HTERT RPE-1 (cell line): Measurements from ENCODE around the gene APBB1.

Source experiments
- in situ Hi-C: fragments of 300-500 bp; cut with MboI; formaldehyde crosslinking; loops from 4 replicates; pipeline ENCODE4 v1.14.3; 2020; ENCODE audit warnings: low sequenced_read_pairs

APBB1 gene

DNA sequence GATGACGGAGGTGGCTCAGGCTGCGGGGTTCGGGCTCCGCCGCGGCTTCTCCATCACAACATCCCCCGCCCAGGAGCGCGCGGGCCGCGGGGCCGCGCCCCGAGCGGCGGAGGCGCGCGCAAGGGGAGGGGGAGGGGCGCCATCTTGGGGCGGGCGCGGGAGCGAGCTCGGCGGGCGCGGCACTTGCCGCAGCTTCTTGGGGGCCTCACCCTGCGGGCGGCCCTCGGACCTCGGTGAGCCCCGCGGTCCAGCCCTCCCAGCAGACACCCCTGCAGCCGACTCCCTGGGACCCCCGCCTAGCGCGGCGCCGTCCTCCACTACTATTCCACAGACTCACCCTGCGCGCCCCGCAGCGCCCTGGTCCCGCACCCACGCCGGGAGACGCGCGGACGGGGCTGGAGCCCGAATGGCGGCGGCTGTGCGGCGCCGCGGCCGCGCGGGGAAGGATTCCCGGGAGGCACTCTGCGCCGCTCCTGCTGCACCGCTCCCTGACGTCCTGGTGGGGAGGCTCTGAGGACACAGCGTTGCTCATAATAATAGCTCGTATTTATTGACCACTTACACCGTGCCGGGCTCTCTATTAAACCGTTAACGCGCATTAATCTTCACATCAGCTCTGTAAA lies at the start of gene APBB1:
Gene APBB1, minus strand, starts transcription at position 86 of the 623 bp plus-strand sequence. CDS start 7,747 bp downstream, outside the sequence.
- in situ Hi-C loops: no loop called here

DNA sequence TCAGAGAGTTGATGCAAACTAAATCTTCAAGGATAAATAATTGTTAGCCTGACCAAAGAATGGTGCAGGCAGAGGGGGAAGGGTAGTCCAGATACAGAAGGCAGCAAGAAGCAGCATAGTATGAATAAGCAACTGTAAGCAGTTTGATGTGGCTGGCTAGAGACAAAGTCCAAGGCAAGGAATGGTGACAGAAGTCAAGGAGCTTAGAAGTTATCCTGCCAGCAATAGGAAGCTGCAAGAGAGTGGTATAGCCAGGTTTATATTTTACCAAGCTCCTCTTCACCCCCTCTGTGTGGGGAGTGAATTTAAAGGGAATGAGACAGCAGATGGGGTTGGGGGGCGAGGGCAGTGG lies 40.2 kb upstream of the APBB1 start:
- in situ Hi-C loops: no loop called here

DNA sequence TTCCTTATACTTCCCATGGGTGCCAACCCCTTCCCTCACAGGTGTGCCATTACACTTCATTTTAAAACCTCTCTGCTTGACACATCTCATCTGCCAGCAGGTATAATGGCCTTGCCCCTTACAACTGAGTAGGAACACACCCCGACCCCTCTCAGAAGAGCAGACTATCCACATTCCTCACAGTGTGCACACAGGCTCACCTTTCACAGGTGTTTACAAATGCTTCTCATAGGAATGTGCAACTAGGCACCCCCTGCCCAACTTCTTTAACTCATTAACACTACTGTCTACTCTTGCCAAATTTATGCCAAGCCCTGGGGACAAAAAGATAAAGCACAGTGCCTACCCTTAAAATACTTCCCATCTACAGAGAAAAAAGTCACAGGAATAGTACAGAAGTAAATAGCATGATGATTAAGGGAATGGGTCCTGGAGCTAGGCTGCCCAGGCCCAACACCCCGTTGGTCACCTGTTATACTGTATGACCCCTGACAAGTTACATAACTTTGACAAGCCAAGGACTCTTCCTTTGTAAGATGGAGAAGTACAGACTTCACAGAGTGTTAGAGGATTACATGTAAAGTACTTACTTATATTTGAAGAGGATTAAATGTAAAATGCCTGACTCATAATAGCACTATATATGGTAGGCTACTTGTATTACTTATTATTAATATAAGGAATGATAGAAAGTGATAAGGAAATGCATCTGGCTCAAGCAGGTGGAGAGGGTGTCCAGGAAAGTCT lies 39.6 kb upstream of the APBB1 start:
- in situ Hi-C loops: no loop called here

DNA sequence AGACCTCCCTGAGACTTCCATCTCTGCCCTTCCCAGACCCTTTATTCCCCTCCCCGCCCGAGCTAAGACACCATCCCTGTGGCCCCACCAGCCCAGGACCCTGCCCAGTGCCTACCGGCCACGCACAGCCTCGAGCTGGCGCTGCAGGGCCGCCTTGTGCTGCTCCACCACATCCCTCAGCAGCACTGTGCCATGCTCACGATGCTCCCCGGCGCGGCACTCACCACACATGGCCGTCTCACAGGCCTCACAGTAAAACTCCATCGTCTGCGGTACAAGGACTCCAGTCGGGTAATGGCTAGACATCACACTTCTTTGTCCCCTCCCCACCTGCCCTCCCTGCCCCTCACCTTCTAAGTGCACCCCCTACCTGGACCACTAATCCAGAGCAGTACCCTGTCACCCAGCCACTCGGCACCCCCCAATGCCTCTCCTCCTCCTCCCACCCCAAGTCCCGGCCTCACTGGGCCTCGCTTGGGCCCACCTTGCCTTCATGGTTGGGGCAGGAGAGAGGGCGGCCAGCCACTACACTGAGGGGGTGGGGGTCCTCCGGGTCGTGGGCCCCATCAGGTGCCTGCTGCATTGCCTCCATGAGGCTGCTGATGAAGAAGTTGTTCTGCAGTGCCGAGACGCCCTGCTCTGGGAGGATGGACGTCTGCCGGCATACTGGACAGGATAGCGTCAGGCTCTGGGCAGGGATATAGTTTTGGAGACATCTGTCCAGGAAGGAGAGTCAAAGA lies 38.9 kb upstream of the APBB1 start:
- in situ Hi-C loops: no loop called here

DNA sequence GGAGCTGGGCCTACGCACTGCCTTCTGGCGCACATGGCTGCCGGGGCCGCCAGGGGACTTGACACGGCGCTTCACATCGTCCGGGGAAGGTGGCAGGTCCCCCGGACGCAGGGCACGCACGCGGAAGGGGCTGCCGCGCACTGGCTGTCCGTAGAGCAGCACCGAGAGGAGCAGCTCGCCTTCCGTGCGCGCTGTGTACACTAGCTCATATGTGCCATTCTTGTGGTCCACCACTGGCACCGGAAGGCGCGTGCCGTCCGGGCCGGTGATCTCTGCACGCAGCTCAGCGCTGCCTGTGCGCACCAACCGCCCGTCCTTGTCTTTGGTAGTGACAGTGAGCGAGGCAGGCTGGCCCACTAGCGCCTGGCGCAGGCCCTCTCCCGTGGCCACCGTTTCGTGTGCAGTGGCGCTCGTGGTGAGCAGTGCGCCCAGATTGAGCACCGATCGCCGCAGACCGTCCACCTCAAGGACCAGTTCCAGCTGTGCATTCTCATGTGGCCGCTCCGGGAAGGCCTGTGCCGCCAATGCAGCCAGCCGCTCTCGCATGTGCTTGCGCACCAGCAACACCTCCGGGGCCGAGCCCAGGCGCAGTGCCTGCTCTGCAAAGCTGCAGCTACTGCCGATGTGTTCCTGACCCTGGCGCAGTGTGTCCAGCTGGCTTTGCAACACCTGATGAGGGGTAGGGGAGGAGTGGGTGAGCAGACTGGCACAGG lies 37.6 kb upstream of the APBB1 start:
- in situ Hi-C loops: no loop called here

DNA sequence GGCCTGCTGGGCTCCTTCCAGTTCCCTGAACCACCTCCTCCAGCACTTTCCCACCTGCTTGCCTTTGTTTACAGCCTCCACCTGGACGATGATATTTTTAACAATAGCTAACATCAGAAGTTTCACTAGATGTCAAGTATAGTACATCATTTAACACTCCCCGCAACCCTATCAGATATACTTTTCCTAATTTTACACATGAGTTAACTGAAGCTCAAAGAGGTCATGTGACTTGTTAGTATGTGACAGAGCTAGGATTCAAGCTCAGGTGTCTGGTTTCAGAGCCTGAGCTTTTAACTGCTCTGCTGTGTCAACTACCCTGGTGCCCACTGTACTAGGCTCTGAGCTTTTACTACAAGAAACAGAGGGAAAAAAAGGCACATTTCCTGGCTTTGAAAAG lies 36.2 kb upstream of the APBB1 start:
- in situ Hi-C loops: no loop called here

DNA sequence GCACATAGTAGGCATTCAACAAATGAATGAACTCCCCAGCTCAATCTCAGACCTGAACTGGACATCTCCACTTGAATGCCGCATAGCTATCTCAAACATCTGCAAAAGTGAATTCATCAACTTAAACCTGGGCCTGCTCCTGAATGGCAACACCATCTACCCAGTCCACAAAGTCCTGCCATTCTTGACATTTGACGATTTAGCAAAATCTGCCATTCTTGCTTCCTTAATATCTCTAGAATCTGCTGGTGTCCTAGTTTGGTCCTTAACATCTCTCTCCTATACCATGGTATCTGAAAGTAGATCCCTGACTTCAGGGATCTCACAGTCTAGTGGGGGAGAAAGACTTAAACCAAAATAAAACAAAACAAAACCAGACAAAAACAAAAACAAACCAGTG lies 34.3 kb upstream of the APBB1 start:
- in situ Hi-C loops: no loop called here

DNA sequence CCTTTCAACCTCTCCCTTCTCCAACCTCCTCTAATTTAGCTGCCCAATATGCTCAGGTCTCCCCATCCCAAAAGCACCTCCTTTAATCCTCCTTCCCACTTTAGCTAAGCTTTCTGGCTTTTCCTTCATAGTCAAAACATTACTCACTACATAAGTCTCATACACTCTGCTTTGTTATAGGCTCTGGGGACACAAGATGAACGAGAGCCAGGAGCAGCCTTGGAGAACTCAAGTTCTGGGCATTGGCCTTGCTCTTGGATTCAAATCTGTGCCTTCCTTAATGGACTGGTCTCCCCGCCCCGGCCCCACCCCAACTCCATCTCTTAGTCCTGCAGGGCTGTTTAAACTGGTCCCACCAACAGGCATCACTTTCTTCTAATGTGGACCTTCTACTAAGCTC lies 33.3 kb upstream of the APBB1 start:
- in situ Hi-C loops: no loop called here

DNA sequence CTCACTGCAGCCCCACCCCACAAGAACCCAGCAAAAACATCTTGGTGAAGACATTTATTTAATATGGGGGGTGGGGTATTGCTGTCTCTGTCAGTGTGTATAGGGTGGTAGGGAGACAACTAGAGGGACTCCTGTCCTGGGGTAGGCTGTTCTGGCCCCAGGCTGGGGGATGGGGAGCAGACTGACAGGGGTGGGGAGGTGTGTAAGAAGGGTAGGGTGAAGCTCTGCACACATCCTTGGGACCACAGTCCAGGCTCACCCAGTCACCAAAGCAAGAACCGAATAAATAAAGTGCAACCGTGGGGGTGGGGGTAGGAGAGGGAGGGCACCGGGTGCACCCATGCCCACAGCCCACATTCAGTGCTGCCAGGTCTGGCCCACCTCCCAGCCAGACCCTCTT lies 29.7 kb upstream of the APBB1 start:
- in situ Hi-C loops: no loop called here

DNA sequence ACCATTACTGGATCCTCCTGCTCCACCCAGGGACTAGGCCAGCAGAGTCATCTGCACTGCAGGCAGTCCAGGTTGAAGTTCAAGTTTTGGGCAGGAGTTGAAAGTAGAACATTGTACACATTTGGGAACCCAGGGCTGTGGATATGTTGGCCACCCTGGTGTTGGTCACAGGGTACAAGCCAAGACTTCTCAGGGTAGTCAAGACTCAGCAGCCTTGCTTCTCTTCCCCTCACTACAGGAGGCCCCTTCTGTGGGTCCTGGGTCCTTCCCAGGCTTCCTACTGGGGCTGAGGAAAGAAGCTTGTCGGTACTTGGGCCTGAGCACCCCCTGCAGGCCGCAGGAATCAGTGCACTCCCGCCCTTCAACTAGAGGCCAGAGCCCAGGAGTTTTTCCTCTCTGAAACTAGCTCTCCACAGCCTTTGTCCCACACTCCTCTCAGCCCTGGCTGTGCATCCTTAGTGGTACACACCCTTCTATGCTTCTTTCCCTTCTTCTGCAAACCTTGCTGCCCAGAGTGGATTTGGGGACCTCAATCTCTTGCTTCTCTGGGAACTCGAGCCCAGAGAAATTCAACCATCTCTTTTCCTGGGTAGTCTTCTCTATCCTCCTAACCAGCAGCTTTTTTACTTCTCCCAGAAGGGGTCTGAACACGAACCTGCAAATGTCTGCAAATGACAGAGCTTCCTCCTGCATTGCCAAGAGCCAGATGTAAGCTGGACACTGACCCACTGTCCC lies 24.5 kb upstream of the APBB1 start:
- in situ Hi-C loops: no loop called here

DNA sequence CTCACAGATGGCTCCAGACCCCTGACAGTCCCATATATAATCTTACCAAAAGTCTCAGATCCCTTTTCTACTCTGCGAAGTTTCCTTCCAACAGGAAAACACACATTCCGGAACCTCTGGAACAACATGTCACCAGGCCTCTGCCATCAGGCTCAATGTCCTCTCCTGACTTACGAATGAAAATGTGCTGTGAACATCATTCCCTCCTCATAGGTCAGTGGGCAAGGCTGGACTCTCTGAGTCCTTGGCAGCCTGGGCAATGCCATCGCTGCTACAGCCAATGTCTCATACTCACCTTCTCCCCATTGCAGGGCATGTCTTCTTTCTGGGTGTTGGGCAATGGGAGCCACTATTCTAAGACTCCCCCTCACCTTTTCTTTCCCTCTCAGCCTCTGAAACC lies 23.5 kb upstream of the APBB1 start:
- in situ Hi-C loops: no loop called here

DNA sequence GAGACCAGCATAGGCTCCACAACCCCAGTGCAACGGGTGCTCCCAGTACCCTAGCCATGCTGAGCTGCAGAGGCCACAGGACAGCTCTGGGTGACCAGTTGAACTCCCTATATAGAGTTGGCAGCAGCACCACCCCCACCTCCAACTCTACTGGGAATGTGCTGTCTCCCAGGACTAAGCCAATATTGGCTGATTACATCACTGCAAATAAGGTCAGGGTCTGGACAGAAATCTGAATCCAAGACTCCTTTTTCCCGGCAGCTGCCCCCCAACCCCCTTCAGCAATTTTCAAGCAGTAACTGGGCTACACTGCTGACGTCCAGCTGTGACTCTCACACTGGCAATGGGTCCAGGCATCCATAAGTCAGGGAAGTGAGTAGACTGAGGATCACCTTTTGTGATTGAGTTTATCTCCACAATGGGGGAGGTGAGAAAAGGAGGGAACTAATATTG lies 22.0 kb upstream of the APBB1 start, which contains the start of gene HPX:
Gene HPX, minus strand, starts transcription at position 82 of the 453 bp plus-strand sequence. Its CDS starts 24 bp downstream, at position 58.
- in situ Hi-C loops: no loop called here

DNA sequence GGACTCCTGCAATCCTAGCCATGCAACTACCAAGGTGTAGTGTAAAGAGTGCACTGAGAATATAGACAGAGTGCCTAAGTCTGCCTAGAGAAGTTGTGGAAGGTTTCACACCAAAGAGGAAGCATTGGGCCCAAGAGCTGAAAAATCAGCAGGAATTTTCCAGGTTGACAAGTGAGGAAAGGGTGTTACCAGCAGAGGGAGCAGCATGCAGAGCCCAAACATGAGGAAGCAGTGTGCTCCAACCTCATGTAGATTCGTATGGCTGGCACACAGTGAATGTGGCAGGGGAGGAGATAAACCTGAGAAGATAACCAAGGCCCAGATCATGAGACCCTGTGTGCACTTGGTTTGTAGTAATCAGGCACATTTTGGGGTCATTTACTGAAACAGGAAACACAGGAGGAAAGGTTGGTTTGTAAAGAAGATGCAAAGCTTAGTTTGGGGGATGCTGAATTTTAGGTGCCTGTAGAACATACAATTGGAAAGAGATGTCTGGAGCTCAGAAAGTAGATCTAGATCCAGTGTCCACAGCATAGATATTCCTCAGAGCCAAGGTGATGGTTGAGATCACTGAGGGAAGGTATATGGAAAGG lies 20.2 kb upstream of the APBB1 start:
- in situ Hi-C loops: no loop called here

DNA sequence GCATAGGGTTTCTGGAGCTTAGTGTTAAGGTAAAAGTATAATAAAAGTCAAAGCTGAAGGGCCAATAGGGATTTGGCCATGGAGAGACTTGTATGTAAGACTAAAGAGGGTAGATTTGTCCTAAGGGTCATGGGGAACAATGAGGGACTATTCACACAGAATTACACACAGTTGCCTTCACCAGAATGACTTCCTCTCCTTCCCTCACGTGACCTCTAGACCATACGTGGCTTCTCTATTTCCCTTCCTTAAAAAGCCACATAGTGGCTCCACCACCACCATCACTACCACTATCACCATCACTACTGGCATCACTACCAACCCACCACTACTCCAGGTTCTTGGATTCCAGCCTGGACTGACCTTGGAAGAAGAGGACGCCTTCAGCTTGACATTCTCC lies 19.1 kb upstream of the APBB1 start:
- in situ Hi-C loops: no loop called here

DNA sequence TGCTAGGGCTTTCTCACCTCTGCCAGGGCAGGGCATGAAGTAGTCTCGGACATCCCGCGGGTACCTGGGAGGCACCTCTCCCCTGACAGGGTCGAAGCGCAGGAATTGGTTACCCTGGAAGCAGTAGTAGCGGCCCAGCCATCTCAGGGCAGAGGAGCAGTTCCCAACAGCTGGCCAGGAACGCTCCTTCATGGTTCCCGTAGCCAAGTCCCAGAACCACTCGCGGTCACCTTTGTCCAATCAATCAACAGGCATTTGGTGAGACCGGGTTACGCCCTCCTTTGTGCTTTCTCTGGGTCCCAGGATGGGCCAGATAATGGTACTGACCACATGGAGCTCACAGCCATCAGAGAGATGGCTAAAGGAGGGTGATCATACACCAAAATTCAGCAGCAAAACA lies 18.5 kb upstream of the APBB1 start:
- in situ Hi-C loops: no loop called here

DNA sequence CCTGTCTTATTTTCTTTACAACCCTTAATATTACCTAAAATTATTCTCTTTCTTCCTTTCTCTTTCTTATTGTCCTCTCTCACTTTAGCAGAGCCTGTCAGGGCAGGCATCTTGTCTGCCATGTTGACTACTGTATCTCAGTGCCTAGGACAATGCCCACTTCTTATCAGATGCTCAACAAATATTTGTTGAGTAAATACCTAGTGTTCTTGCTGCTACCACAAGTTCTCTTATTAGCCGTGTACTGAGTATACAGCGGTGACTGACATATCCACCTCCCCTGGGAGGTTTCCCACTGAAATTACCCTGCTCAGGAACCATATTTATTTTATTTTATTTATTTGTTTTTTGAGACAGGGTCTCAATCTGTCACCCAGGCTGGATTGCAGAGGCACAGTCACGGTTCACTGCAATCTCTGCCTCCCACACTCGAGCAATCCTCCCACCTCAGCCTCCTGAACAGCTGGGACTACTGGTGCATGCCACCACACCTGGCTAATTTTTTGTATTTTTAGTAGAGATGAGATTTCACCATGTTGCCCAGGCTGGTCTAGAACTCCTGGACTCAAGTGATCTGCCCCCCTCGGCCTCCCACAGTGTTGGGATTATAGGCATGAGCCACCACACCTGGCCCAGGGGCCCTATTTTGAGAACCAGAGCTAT lies 15.2 kb upstream of the APBB1 start:
- in situ Hi-C loops: no loop called here

DNA sequence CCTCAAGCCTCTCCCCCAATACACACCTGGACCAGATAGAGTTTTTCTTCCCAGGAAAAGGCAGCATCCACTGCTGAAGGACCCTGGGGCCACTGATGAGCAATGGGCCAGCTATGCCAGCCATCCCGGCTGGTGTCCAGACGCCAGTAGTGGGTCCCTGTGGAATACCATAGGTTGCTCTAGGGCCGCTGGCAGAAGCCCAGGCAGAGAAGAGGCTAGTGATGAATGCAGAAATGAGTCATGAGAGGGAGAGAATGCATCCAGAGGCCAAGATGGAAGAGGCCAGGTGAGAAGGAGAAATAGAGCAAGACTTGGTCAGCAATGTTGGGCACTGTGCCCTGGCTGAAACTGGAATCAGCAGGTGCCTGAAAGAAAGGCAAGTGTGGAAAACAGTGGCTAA lies 13.0 kb upstream of the APBB1 start:
- in situ Hi-C loops: no loop called here

DNA sequence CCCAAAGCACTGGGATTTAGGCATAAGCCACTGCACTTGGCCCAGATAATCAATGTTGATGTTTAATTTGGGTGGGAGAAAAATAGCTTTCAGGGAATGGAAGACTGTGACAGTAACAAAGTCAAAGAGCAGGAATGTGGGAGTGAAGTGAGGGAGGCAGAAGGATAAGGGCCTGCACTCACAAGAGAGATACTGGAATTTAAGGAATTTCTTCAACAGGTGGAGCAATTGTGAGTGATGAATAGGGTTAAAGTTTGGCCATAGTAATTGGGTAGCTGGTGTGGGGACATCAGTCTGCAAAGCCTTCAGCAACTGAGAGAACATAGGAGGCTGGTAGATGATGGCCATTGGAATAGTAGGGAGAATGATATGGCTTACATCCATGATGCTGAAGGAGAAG lies 8.6 kb upstream of the APBB1 start:
- in situ Hi-C loops: no loop called here

DNA sequence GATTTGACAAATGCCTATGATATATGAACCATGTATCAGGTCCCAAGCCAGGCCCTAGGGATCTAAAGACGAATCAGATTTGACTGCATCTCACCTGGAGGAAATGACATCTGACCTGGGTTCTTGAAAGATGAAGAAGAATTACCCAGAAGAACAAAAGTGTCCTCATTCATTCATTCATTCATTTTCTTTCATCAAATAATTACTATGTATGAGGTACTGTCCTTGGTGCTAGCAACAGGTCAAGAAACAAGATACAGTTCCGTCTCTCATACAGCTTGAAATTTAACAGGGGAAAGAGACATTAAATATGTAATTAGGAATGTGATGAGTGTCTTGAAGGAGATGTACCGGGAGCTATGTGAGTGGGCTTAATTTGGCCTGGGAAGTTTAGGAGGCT lies 1.8 kb upstream of the APBB1 start:
- in situ Hi-C loops: no loop called here

DNA sequence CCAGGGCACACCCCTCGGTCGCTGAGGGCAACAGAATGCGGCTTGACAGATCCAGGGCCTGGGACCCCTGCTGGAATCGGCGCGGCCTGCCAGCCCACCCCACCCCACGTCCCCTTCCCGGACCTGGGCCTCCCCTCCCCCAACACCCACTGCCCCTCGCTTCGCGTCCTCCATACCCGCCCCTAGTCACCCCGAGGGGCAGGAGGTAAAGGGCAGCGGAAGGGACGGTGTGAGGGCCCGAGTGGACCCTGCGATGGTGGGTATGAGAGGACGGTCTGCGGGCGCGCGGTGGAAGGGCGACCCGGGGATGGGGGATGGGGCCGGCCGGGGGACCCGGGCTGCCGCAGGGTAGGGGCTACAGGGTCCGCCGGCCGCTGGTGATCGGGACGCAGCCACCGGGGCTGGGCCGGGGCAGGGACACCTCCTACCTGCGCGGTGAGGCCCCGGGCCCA lies 311 bp downstream of the APBB1 start:
- in situ Hi-C loops: no loop called here
